GF-D8 (cell line): ENCODE measurements around the gene CUEDC2.
A peak's percentile ranks its signal among the peaks of the same experiment; 100 is the strongest.

ENCODE experiments used
- DNase-seq: peaks from one replicate; lab custom pipeline; 2025; lab: John Stamatoyannopoulos, UW

CUEDC2 gene

DNA sequence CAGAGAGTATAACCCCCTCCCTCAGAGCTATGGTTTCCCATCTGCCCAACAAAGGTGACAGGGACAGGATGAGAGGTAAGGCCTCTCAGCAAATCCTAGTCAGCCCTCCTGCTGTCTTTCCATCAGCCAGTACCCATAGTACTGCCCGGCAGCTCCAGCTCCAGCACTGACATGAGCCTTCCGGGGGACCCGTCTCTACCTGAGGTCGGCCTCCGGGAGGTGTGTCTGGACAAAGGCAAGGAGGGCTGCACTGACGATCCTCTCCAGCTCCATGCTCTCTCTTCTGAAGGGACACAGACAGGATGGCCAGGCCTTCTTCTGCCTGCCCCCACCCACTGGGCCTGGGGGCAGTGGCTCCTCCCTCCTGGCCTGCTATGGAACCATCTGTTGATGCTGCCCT, 7.5 kb downstream of the CUEDC2 start:
- no peak for DNase-seq

- DNase-seq: no peak
Observed at GRCh38 chr10:102424145-102424544, 8.2 kb downstream of the CUEDC2 start.

DNA sequence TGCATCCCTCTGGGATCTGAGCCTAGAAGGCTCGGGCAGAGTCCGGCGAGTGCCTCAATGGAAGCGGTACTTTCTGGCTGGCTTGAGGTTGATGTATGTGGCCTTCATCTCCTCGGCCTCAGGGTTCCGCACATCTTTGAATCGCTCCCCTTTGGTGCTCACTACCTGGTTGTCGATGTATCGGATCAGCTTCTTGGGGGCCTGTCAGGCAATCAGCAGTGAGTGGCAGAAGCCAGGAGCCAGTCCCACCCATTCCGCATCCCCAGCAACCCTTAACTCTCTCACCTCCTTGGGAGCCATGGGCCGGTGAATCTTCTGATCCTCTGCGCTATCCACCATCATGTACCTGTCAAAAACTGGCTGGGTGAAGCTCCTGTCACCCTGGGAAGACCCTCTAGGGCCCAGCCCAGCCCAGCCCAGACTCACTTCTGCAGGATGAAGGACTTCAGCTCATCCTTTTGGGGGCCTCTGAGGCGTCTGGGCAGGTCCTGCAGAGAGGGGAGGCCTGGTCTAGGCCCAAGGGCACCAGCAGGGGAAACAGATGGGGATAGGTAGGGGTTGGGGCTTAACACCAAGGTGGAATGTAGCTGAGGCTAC, 8.9 kb downstream of the CUEDC2 start:
- DNase-seq: no peak

GRCh38 chr10:102422545-102423129, 9.7 kb downstream of the CUEDC2 start:
- DNase-seq: peak; percentile 52

GRCh38 chr10:102421757-102422512, 10.4 kb downstream of the CUEDC2 start:
- DNase-seq: no peak

DNA sequence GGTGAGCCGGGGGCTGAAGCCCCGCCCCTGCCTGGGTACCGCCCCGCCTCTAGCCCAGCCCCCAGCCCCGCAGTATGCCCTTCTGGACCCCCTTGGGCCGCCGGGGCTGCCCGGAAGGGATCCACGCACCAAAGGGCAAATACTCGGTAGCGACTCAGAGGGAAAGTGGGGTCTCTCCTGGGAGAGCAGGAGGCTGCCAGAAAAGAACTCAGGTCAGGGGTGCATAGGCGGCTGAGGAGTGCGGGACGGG, 10.9 kb downstream of the CUEDC2 start:
- DNase-seq: no peak

DNA sequence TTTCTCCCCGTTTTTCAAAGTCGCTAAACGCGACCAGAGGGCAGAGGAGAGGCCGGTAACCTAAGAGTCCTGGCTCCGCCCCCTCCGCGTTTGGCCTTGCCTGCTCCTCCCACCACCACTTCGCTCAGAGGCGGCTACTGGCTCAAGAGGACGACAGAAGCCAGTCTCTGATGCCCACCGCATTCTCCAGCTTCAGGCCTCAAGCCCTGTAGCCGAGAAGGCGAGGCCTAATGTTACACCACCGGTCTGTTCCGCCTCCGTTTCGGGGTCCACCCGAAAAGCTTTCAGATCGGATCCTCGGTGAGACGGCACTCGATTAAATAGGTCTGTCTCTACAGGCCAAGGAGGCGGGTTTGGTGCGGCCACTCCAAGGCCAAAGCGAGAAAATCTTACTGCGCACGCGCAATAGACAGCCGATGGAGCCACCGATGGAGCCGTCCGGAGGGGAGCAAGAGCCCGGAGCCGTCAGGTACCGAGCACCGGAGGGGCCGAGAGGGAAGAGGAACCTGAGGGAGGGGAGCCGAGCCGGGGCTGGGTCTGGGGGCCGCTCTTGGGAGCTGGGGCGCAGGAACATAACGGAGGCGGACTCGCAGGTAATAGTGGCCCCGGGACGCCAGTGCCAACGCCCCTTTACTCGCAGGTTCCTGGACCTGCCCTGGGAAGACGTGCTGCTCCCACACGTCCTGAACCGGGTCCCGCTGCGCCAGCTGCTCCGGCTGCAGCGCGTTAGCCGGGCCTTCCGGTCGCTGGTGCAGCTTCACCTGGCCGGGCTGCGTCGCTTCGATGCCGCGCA, 11.5 kb downstream of the CUEDC2 start, which contains the start of gene FBXL15:
Gene FBXL15 (plus strand): TSS at position 123 of the 793 bp plus-strand sequence. CDS start 294 bp downstream, at position 417.
- DNase-seq: peak; percentile 86

DNA sequence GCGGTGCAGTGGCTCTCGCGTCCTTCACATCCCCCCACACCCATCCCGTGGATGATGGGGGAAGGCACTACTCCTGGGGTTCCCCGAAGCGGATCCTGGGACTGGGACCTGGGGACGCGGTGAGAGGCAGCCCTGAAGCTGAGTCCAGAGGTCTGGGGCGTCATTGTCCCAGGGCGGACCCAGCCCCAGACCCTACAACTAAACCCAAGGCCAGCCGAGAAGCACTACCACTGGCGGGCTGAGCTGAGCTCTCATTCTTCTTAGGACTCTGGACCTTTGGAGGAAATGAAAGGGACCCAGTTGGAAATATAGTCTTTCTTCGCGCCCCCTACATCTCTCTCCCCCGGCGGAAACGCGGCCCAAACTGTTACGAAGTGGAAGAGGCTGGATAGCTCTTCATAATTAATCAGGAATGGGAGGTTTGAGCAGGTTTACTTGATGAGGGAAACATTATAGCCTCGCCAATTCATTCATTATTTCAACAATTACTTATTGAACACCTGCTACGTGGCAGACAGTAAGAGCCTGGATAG, 12.1 kb downstream of the CUEDC2 start:
- DNase-seq: no peak

- DNase-seq: no peak
Observed at GRCh38 chr10:102419269-102420180, 12.8 kb downstream of the CUEDC2 start.

- no peak for DNase-seq
Observed at GRCh38 chr10:102418622-102419268, 13.6 kb downstream of the CUEDC2 start, which contains the start of gene PSD. PSD (minus strand) TSS chr10:102418785; CDS start chr10:102417038, 1,747 bp downstream.

- no peak for DNase-seq
Observed at GRCh38 chr10:102416695-102417094, 15.7 kb downstream of the CUEDC2 start.

- no peak for DNase-seq
Observed at GRCh38 chr10:102416283-102416682, 16.1 kb downstream of the CUEDC2 start.

GRCh38 chr10:102414749-102415148, 17.6 kb downstream of the CUEDC2 start:
- no peak for DNase-seq

- DNase-seq: no peak
Observed at GRCh38 chr10:102413806-102414561, 18.4 kb downstream of the CUEDC2 start.

- no peak for DNase-seq
Observed at GRCh38 chr10:102413053-102413705, 19.2 kb downstream of the CUEDC2 start.

- DNase-seq: no peak
Observed at GRCh38 chr10:102412293-102412692, 20.1 kb downstream of the CUEDC2 start.

GRCh38 chr10:102411341-102412255, 20.8 kb downstream of the CUEDC2 start:
- DNase-seq: no peak

DNA sequence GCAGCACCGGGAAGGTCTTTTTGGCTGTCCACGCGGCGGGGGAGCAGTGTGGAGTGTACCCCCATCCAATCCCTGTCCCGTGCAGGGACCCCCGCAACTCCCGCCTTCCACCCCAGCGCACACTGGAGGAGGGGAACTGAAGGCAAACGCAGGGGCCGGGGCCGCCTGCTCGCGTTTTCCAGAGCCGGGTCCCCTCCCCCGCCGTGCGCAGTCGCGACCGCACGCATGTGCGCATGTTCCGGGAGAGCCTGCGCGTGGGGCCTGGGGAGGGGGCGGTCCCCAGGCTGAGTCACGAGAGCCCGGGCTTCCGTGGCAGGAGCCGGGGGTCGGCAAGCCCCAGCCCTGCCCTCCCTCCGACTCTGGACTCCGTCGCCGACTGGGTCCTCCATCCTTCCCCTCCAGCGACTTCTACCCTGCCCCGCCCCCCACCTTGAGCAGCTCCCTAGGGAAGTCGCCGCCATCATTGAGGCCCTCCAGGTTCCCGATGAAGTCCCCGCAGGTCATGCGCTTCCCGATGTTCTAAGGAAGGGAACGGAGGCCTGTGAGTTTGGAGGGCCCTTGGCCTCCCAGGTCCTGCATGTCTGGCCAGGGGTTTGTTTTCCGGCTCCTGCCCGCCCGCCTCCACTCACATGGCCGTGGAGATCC, 21.8 kb downstream of the CUEDC2 start:
- no peak for DNase-seq
